Sigmoid colon (tissue), 7 donors: ENCODE results near the gene DPF3. TPM values are rescaled to one million over a fixed set of nuclear protein-coding genes. Genes with fewer than 3 reads are reported as not detected.

Experiments
- DNase-seq: peaks from one replicate; pipeline ENCODE4 v3.0.0-alpha.2; 2019
- H3K27ac ChIP-seq, 4 donors: fragments of 200-600 bp; sonication (generic); one replicate each; pipeline ENCODE4 v1.5.1; 2016 to 2019; ENCODE audit warnings: mild to moderate bottlenecking in 1 of 4
- H3K27me3 ChIP-seq, 3 donors: fragments of 200-600 bp; sonication (generic); one replicate each; pipeline ENCODE4 v1.5.1; 2019; ENCODE audit warnings: mild to moderate bottlenecking in 1 of 3
- H3K36me3 ChIP-seq, 4 donors: fragments of 200-600 bp; sonication (generic); one replicate each; pipeline ENCODE4 v1.5.1; 2016 to 2019
- H3K4me1 ChIP-seq, 4 donors: fragments of 200-600 bp; sonication (generic); one replicate each; pipeline ENCODE4 v1.5.1; 2017 to 2019
- H3K4me3 ChIP-seq, 4 donors: fragments of 200-600 bp; sonication (generic); one replicate each; pipeline ENCODE4 v1.5.1; 2017 to 2019; ENCODE audit warnings: mild to moderate bottlenecking in 2 of 4, moderate library complexity in 1 of 4
- H3K9me3 ChIP-seq, 4 donors: fragments of 200-600 bp in 3 of 4; sonication (generic) in 3 of 4; one replicate each; pipeline versions ENCODE4 v1.5.1 to v1.6.1; 2013 to 2019
- CTCF ChIP-seq, 4 experiments: fragments of 450-650 bp in 3 of 4; fragments of 200-600 bp in 1 of 4; IDR thresholded peaks; one replicate each; pipeline ENCODE4 v1.5.1; 2016 to 2019; ENCODE audit warnings: antibody characterized with exemption in 4 of 4, mild to moderate bottlenecking in 3 of 4, moderate library complexity in 2 of 4
- EP300 ChIP-seq, 4 donors: sonication (generic); formaldehyde crosslinking; IDR thresholded peaks; one replicate each; pipeline ENCODE4 v1.6.1; 2017; ENCODE audit warnings: antibody characterized with exemption in 4 of 4
- POLR2A ChIP-seq, 2 donors: fragments of 450-650 bp; IDR thresholded peaks; one replicate each; pipeline ENCODE4 v1.6.1; 2016; ENCODE audit warnings: antibody characterized with exemption in 2 of 2, mild to moderate bottlenecking in 2 of 2, moderate library complexity in 2 of 2
- POLR2AphosphoS5 ChIP-seq, 4 donors: sonication (generic); formaldehyde crosslinking; IDR thresholded peaks; one replicate each; pipeline ENCODE4 v1.6.1; 2017; ENCODE audit warnings: antibody characterized with exemption in 4 of 4
- WGBS, 2 donors: extraction: QIAGEN DNeasy Blood & Tissue Kit; methylation state at CpG; one replicate each; pipeline ENCODE4 v1.1.7; 2013; 5-methylcytosine and 5-hydroxymethylcytosine counted together
- intact Hi-C: fragments of 100-400 bp; cut with DNase I; formaldehyde crosslinking; loops from one replicate; pipeline ENCODE4 v1.15.1; 2023
- polyA plus RNA-seq, 3 donors: library from polyadenylated mRNA; stranded (reverse); fragments of 200-250 nt; gene quantifications; one replicate each; pipeline ENCODE4 v1.2.3, GENCODE V29; 2013
- total RNA-seq, 4 donors: library from RNA; depleted of rRNA; stranded (reverse); fragments of >200 nt; gene quantifications; one replicate each; pipeline ENCODE4 v1.1.0, GENCODE V29; 2016
- donor health status: healthy with polysubstance abuse.
- donor health status: Bipolar disorder and iron deficiency.
- donor health status: healthy.

Gene DPF3
- total and polyA plus RNA-seq, 7 donors, result 0.28 to 4.5 (median 2.3) TPM

GRCh38 chr14:72856530-72857266, 37.2 kb downstream of the DPF3 start:
- intact Hi-C loops, result no loop called here
- H3K36me3 ChIP-seq, result no peaks in the 10 kb centered on the region
- DNase-seq, result no peak
- H3K4me1 ChIP-seq, result peaks cover 0 to 3% (median 0%) of the 10 kb centered on the region in 4 donors
- no peaks in the 10 kb centered on the region for H3K9me3 ChIP-seq
- H3K4me3 ChIP-seq, result no peak overlapping the region
- TF ChIP-seq CTCF (IDR thresholded peaks at IDR 0.05), result no peak
- TF ChIP-seq POLR2A (IDR thresholded peaks at IDR 0.05), result no peak
- no peak for TF ChIP-seq EP300 (IDR thresholded peaks at IDR 0.05)
- TF ChIP-seq POLR2AphosphoS5 (IDR thresholded peaks at IDR 0.05), result no peak
- H3K27me3 ChIP-seq, result no peaks in the 10 kb centered on the region
- 71 to 74% methylated on average over 12 of the region's 12 CpGs for WGBS, 2 donors
- H3K27ac ChIP-seq, result no peak overlapping the region

- WGBS, 2 donors, result 16 to 52% methylated on average over 1 of the region's 1 CpG
- peaks cover 0 to 3% (median 0%) of the 10 kb centered on the region in 4 donors for H3K4me1 ChIP-seq
- intact Hi-C loops, result no loop called here
- H3K4me3 ChIP-seq, result no peak overlapping the region
- no peaks in the 10 kb centered on the region for H3K27me3 ChIP-seq
- no peak for DNase-seq
- no peak overlapping the region for H3K27ac ChIP-seq
- no peaks in the 10 kb centered on the region for H3K36me3 ChIP-seq
- no peak for TF ChIP-seq POLR2AphosphoS5 (IDR thresholded peaks at IDR 0.05)
- TF ChIP-seq POLR2A (IDR thresholded peaks at IDR 0.05), result no peak
- no peak for TF ChIP-seq EP300 (IDR thresholded peaks at IDR 0.05)
- no peak for TF ChIP-seq CTCF (IDR thresholded peaks at IDR 0.05)
- H3K9me3 ChIP-seq, result no peaks in the 10 kb centered on the region
These were observed 38.0 kb downstream of the DPF3 start for GRCh38 chr14:72855913-72856312.

GRCh38 chr14:72852194-72852593, 41.7 kb downstream of the DPF3 start:
- TF ChIP-seq POLR2A (IDR thresholded peaks at IDR 0.05) (no peak), CTCF (IDR thresholded peaks at IDR 0.05) (no peak), POLR2AphosphoS5 (IDR thresholded peaks at IDR 0.05) (no peak), EP300 (IDR thresholded peaks at IDR 0.05) (no peak)
- no peaks in the 10 kb centered on the region for H3K9me3 ChIP-seq
- no peak for DNase-seq
- no peak overlapping the region for H3K4me3 ChIP-seq
- no peaks in the 10 kb centered on the region for H3K27me3 ChIP-seq
- H3K27ac ChIP-seq, result no peak overlapping the region
- peaks cover 0 to 3% (median 0%) of the 10 kb centered on the region in 4 donors for H3K4me1 ChIP-seq
- WGBS, 2 donors, result 92 to 94% methylated on average over 10 of the region's 10 CpGs
- H3K36me3 ChIP-seq, result no peaks in the 10 kb centered on the region
- intact Hi-C loops, result no loop called here

- DNase-seq, result no peak
- H3K9me3 ChIP-seq, result no peaks in the 10 kb centered on the region
- WGBS, 2 donors, result 87 to 88% methylated on average over 14 of the region's 14 CpGs
- TF ChIP-seq EP300 (IDR thresholded peaks at IDR 0.05), result no peak
- no peak for TF ChIP-seq POLR2AphosphoS5 (IDR thresholded peaks at IDR 0.05)
- peaks cover 0 to 3% (median 0%) of the 10 kb centered on the region in 4 donors for H3K4me1 ChIP-seq
- intact Hi-C loops, result no loop called here
- no peaks in the 10 kb centered on the region for H3K36me3 ChIP-seq
- H3K4me3 ChIP-seq, result no peak overlapping the region
- H3K27ac ChIP-seq, result no peak overlapping the region
- no peaks in the 10 kb centered on the region for H3K27me3 ChIP-seq
These were observed 42.3 kb downstream of the DPF3 start for GRCh38 chr14:72851635-72852034.

GRCh38 chr14:72850360-72850759, 43.5 kb downstream of the DPF3 start:
- H3K36me3 ChIP-seq, result no peaks in the 10 kb centered on the region
- TF ChIP-seq POLR2AphosphoS5 (IDR thresholded peaks at IDR 0.05), result no peak
- no peak for TF ChIP-seq EP300 (IDR thresholded peaks at IDR 0.05)
- no peak for TF ChIP-seq CTCF (IDR thresholded peaks at IDR 0.05)
- no peak for TF ChIP-seq POLR2A (IDR thresholded peaks at IDR 0.05)
- no peak overlapping the region for H3K4me3 ChIP-seq
- peaks cover 0 to 3% (median 0%) of the 10 kb centered on the region in 4 donors for H3K4me1 ChIP-seq
- intact Hi-C loops, result no loop called here
- 38 to 78% methylated on average over 4 of the region's 4 CpGs for WGBS, 2 donors
- no peak overlapping the region for H3K27ac ChIP-seq
- H3K27me3 ChIP-seq, result no peaks in the 10 kb centered on the region
- no peaks in the 10 kb centered on the region for H3K9me3 ChIP-seq
- DNase-seq, result no peak
